IMR-90 (cell line): ENCODE results near the gene RAP2A. TPM values are rescaled to one million over a fixed set of nuclear protein-coding genes. Genes with fewer than 3 reads are reported as not detected.

Source experiments
- ATAC-seq: fragments of 200-7000 bp; cut with Tn5 transposase; 2 replicates; pipeline ENCODE4 v1.9.1; 2020; ENCODE audit warnings: low read depth, mild to moderate bottlenecking, moderate library complexity
- BruUV-seq: library from RNA; stranded (reverse); fragments of 400-500 nt; replicated peaks from 2 replicates; lab custom pipeline; 2021; lab: Mats Ljungman, UMichigan
- CTCF ChIA-PET: fragments of 300-600 bp; formaldehyde crosslinking; extraction: SDS; loops from one replicate; lab custom pipeline; 2021; ENCODE audit warnings: antibody characterized with exemption; lab: Yijun Ruan, JAX
- POLR2A ChIA-PET: fragments of 300-600 bp; sonication (Branson Sonifier 250); formaldehyde crosslinking; loops from one replicate; lab custom pipeline; 2022; ENCODE audit warnings: antibody characterized with exemption; ENCODE audit not compliant: unreplicated experiment; lab: Charles Lee
- DNase-seq: peaks from one replicate; pipeline ENCODE4 v3.0.0; 2013
- H2AFZ ChIP-seq: replicated peaks from 2 replicates; pipeline ENCODE3; 2013; ENCODE audit warnings: low read length, mild to moderate bottlenecking; ENCODE audit not compliant: poor library complexity
- H2AK5ac ChIP-seq: 2 replicates; pipeline ENCODE4 v1.6.1; 2013; ENCODE audit warnings: low read depth, low read length, inconsistent platforms
- H2AK9ac ChIP-seq: replicated peaks from 2 replicates; pipeline ENCODE3; 2013; ENCODE audit warnings: mild to moderate bottlenecking, low read depth, low read length, moderate library complexity; ENCODE audit not compliant: poor library complexity
- H2BK120ac ChIP-seq: 2 replicates; pipeline ENCODE4 v1.6.1; 2013; ENCODE audit warnings: low read depth, low read length, inconsistent platforms
- H2BK15ac ChIP-seq: 3 replicates; pipeline ENCODE4 v1.6.1; 2013; ENCODE audit warnings: low read depth, low read length, inconsistent platforms
- H2BK20ac ChIP-seq: 2 replicates; pipeline ENCODE4 v1.6.1; 2013; ENCODE audit warnings: low read depth, mild to moderate bottlenecking, inconsistent platforms, low read length, moderate library complexity
- H2BK5ac ChIP-seq: 2 replicates; pipeline ENCODE4 v1.6.1; 2013; ENCODE audit warnings: mild to moderate bottlenecking, low read depth, low read length, inconsistent platforms; ENCODE audit not compliant: poor library complexity, severe bottlenecking
- H3K14ac ChIP-seq: replicated peaks from 2 replicates; pipeline ENCODE4 v1.6.1; 2013; ENCODE audit warnings: low read depth, low read length, inconsistent platforms
- H3K18ac ChIP-seq: 2 replicates; pipeline ENCODE4 v1.6.1; 2013; ENCODE audit warnings: low read depth, low read length, control low read depth
- H3K23ac ChIP-seq: 2 replicates; pipeline ENCODE4 v1.6.1; 2013; ENCODE audit warnings: low read depth, low read length, inconsistent platforms
- H3K27ac ChIP-seq: 2 replicates; pipeline ENCODE4 v1.5.1; 2013; ENCODE audit warnings: mild to moderate bottlenecking, control low read depth, low read length; ENCODE audit not compliant: insufficient read depth
- H3K27me3 ChIP-seq: 2 replicates; pipeline ENCODE4 v1.6.1; 2013; ENCODE audit warnings: low read length; ENCODE audit not compliant: control insufficient read depth, insufficient read depth
- H3K36me3 ChIP-seq: 2 replicates; pipeline ENCODE4 v1.6.1; 2013; ENCODE audit warnings: low read length, mixed read lengths; ENCODE audit not compliant: control insufficient read depth, insufficient read depth
- H3K4ac ChIP-seq: 2 replicates; pipeline ENCODE4 v1.6.1; 2013; ENCODE audit warnings: low read depth, low read length, inconsistent platforms
- H3K4me1 ChIP-seq: 2 replicates; pipeline ENCODE4 v1.6.1; 2013; ENCODE audit warnings: low read length, mixed read lengths; ENCODE audit not compliant: control insufficient read depth, insufficient read depth
- H3K4me2 ChIP-seq: 2 replicates; pipeline ENCODE4 v1.6.1; 2013; ENCODE audit warnings: low read depth, mild to moderate bottlenecking, control low read depth, low read length, moderate library complexity
- H3K4me3 ChIP-seq: 2 replicates; pipeline ENCODE4 v1.5.1; 2013; ENCODE audit warnings: low read depth, mild to moderate bottlenecking, control low read depth, low read length, moderate library complexity; ENCODE audit not compliant: insufficient read depth
- H3K56ac ChIP-seq: 2 replicates; pipeline ENCODE4 v1.6.1; 2013; ENCODE audit warnings: low read length, inconsistent platforms; ENCODE audit not compliant: insufficient read depth; ENCODE audit errors: extremely low read depth
- H3K79me1 ChIP-seq, 2 experiments: 2 replicates each; pipeline ENCODE4 v1.6.1; 2013; ENCODE audit warnings: low read length in 2 of 2, inconsistent platforms in 1 of 2, low read depth in 1 of 2
- H3K9ac ChIP-seq: 2 replicates; pipeline ENCODE4 v1.6.1; 2013; ENCODE audit warnings: low read depth, low read length, control low read depth
- H3K9me1 ChIP-seq: 2 replicates; pipeline ENCODE4 v1.6.1; 2013; ENCODE audit warnings: low read length, inconsistent platforms; ENCODE audit not compliant: insufficient read depth
- H3K9me3 ChIP-seq: 2 replicates; pipeline ENCODE4 v1.6.1; 2013; ENCODE audit warnings: low read length; ENCODE audit not compliant: control insufficient read depth, insufficient read depth
- H4K20me1 ChIP-seq: 2 replicates; pipeline ENCODE4 v1.6.1; 2013; ENCODE audit warnings: low read length, inconsistent platforms; ENCODE audit not compliant: insufficient read depth
- H4K5ac ChIP-seq: 2 replicates; pipeline ENCODE4 v1.6.1; 2013; ENCODE audit warnings: mild to moderate bottlenecking, low read depth, low read length, control low read depth
- H4K8ac ChIP-seq, 2 experiments: 2 replicates each; pipeline ENCODE4 v1.6.1; 2013; ENCODE audit warnings: low read depth in 2 of 2, low read length in 2 of 2, control low read depth in 1 of 2, inconsistent platforms in 1 of 2
- H4K91ac ChIP-seq: 2 replicates; pipeline ENCODE4 v1.6.1; 2013; ENCODE audit warnings: low read depth, low read length, inconsistent platforms; ENCODE audit not compliant: insufficient read depth
- CEBPB ChIP-seq: IDR thresholded peaks from 2 replicates; pipeline ENCODE4 v1.6.1; 2012; ENCODE audit warnings: low read depth, low read length, improper control_type of control experiment
- CHD1 ChIP-seq: IDR thresholded peaks from 2 replicates; pipeline ENCODE4 v1.6.1; 2012; ENCODE audit warnings: low read depth, low read length, improper control_type of control experiment
- ELK1 ChIP-seq: fragments of 150-350 bp; IDR thresholded peaks from 2 replicates; pipeline ENCODE4 v1.6.1; 2016; ENCODE audit warnings: low read depth, mild to moderate bottlenecking, low read length, moderate library complexity, borderline replicate concordance
- FOS ChIP-seq: fragments of 150-350 bp; IDR thresholded peaks from 2 replicates; pipeline ENCODE4 v1.6.1; 2016; ENCODE audit warnings: low read depth, low read length
- MAFK ChIP-seq: IDR thresholded peaks from 2 replicates; pipeline ENCODE4 v1.6.1; 2012; ENCODE audit warnings: low read depth, low read length, improper control_type of control experiment
- MXI1 ChIP-seq: IDR thresholded peaks from 2 replicates; pipeline ENCODE4 v1.6.1; 2012; ENCODE audit warnings: low read depth, mild to moderate bottlenecking, low read length, moderate library complexity, borderline replicate concordance
- NFE2L2 ChIP-seq: fragments of 150-350 bp; IDR thresholded peaks from 2 replicates; pipeline ENCODE4 v1.6.1; 2016; ENCODE audit warnings: low read depth, mild to moderate bottlenecking, low read length
- POLR2A ChIP-seq: IDR thresholded peaks from 2 replicates; pipeline ENCODE4 v1.6.1; 2012; ENCODE audit warnings: mild to moderate bottlenecking, low read depth, low read length
- RAD21 ChIP-seq: IDR thresholded peaks from 2 replicates; pipeline ENCODE4 v1.6.1; 2012; ENCODE audit warnings: low read length, improper control_type of control experiment
- RCOR1 ChIP-seq: IDR thresholded peaks from 2 replicates; pipeline ENCODE4 v1.6.1; 2012; ENCODE audit warnings: mild to moderate bottlenecking, low read length, improper control_type of control experiment; ENCODE audit not compliant: insufficient replicate concordance
- SMC3 ChIP-seq: fragments of 150-350 bp; IDR thresholded peaks from 2 replicates; pipeline ENCODE4 v1.6.1; 2016; ENCODE audit warnings: low read depth, mild to moderate bottlenecking, antibody characterized with exemption, low read length, moderate library complexity
- dilution Hi-C: fragments of 300-500 bp; cut with HindIII; formaldehyde crosslinking; loops from one replicate; pipeline ENCODE4 v1.14.3; 2018; ENCODE audit warnings: low sequenced_read_pairs; ENCODE audit not compliant: unreplicated experiment
- in situ Hi-C: fragments of 300-500 bp; cut with MboI; formaldehyde crosslinking; loops from 3 replicates; pipeline ENCODE4 v1.14.3; 2019; ENCODE audit warnings: low sequenced_read_pairs, inconsistent platforms, mixed read lengths
- intact Hi-C: fragments of 100-400 bp; cut with micrococcal nuclease; formaldehyde crosslinking; loops from 2 replicates; pipeline ENCODE4 v1.10.0; 2022
- polyA plus RNA-seq, 3 experiments: library from polyadenylated mRNA; depleted of rRNA; stranded (reverse); fragments of >200 nt; gene quantifications; 2 replicates each; pipeline ENCODE4 v1.2.3, GENCODE V29; 2012; ENCODE audit warnings: low replicate concordance in 1 of 3
- total RNA-seq: library from RNA; depleted of rRNA; stranded (reverse); fragments of >200 nt; gene quantifications from 2 replicates; pipeline ENCODE4 v1.2.3, GENCODE V29; 2012

The RAP2A gene
- total and polyA plus RNA-seq, 2 of the 4 experiments (the other 2 are of a cell fraction), result 6.4 to 21.0 TPM

GRCh38 chr13:97385146-97385545 lies 48.8 kb upstream of the RAP2A start:
- H3K27me3 ChIP-seq, result no peaks in the 10 kb centered on the region
- DNase-seq (peak; percentile 17), ATAC-seq (peak; percentile 45)
- TF ChIP-seq RAD21 (no peak), CEBPB (no peak), MXI1 (no peak), NFE2L2 (no peak), MAFK (no peak), FOS (no peak), RCOR1 (no peak), CHD1 (no peak), POLR2A (no peak), ELK1 (no peak), SMC3 (no peak)
- H3K27ac ChIP-seq, result no peak overlapping the region
- H3K4me2 ChIP-seq, result no peak overlapping the region
- BruUV-seq, result no TSS peak
- H2BK20ac ChIP-seq, result no peak overlapping the region
- H3K4ac ChIP-seq, result no peak overlapping the region
- H2BK15ac ChIP-seq, result no peak overlapping the region
- no peak overlapping the region for H3K23ac ChIP-seq
- no peak overlapping the region for H4K5ac ChIP-seq
- intact Hi-C loops, result no loop called here
- no peak overlapping the region for H2BK120ac ChIP-seq
- peaks cover 27% of the 10 kb centered on the region for H3K36me3 ChIP-seq
- dilution Hi-C loops, result no loop called here
- in situ Hi-C loops, result no loop called here
- H3K79me1 ChIP-seq, result peaks cover 25 to 53% of the 10 kb centered on the region in 2 experiments; a peak in 3 of 4 replicates
- no peak overlapping the region for H2BK5ac ChIP-seq
- ChIA-PET CTCF (interaction anchor here (0.9 kb wide), 1 partner anchor 21 kb away, joined by 3 read pairs; no protein-coding TSS in a partner anchor), POLR2A (no interaction called here)
- H3K4me1 ChIP-seq, result peaks cover 3% of the 10 kb centered on the region; the same call in 1 of the 2 replicates
- no peak overlapping the region for H2AFZ ChIP-seq
- H3K56ac ChIP-seq, result no peak overlapping the region
- no peak overlapping the region for H3K14ac ChIP-seq
- H3K4me3 ChIP-seq, result no peak overlapping the region
- H3K18ac ChIP-seq, result no peak overlapping the region; the same call in 1 of the 2 replicates
- no peak overlapping the region for H3K9ac ChIP-seq
- no peak overlapping the region for H4K8ac ChIP-seq
- no peaks in the 10 kb centered on the region for H4K20me1 ChIP-seq
- H4K91ac ChIP-seq, result no peak overlapping the region
- H2AK5ac ChIP-seq, result no peak overlapping the region
- no peaks in the 10 kb centered on the region for H3K9me3 ChIP-seq
- no peak overlapping the region for H2AK9ac ChIP-seq
- peaks cover 10% of the 10 kb centered on the region for H3K9me1 ChIP-seq
